ENCODE measurements around the gene ST3GAL3. TPM values are rescaled to one million over a fixed set of nuclear protein-coding genes. Genes with fewer than 3 reads are reported as not detected.

Gene ST3GAL3
- total and polyA plus RNA-seq, 2 experiments from 2014 or later = 4.5 to 7.0 TPM

- no peaks in the 10 kb centered on the region for H3F3A ChIP-seq (replicated peaks; ENCODE audit: low read depth)
- H3K4me2 ChIP-seq = no peak overlapping the region
- no peak overlapping the region for H3K27ac Mint-ChIP-seq
- H3K4me1 ChIP-seq (ENCODE audit: insufficient read depth) = peaks cover 9% of the 10 kb centered on the region; the same call in 1 of the 2 replicates
- ATAC-seq (no peak), DNase-seq (ENCODE audit: low spot score) (peak; percentile 33)
- H3K9me3 Mint-ChIP-seq = no peaks in the 10 kb centered on the region
- H3K27me3 Mint-ChIP-seq (ENCODE audit: insufficient read depth, low read depth, poor library complexity) = peaks cover 12% of the 10 kb centered on the region
- no peak overlapping the region for H3K27ac ChIP-seq (ENCODE audit: low read depth)
- no peak overlapping the region for H3K4me3 ChIP-seq
- H3K4me1 Mint-ChIP-seq = peaks cover 14% of the 10 kb centered on the region
- no peak for TF ChIP-seq EZH2phosphoT487 (IDR thresholded peaks at IDR 0.05; ENCODE audit: unreplicated experiment)
- no peak for TF ChIP-seq ZNF114 (CRISPR knock-in tag; IDR thresholded peaks at IDR 0.05)
- no peak for TF ChIP-seq ZNF331 (CRISPR knock-in tag; IDR thresholded peaks at IDR 0.05; ENCODE audit: low read depth)
- no peak for TF ChIP-seq CTCF (conservative IDR thresholded peaks at IDR 0.05; ENCODE audit: low read depth in 2 of 2)
- no peak for TF ChIP-seq EZH2 (IDR thresholded peaks at IDR 0.05; ENCODE audit: low read depth, unreplicated experiment)
- no peak for TF ChIP-seq ETS1 (IDR thresholded peaks at IDR 0.05)
- no peak for TF ChIP-seq CREB1 (CRISPR knock-in tag; IDR thresholded peaks at IDR 0.05; ENCODE audit: low read depth)
- TF ChIP-seq REST (IDR thresholded peaks at IDR 0.05; ENCODE audit: unreplicated experiment) = no peak
- no peak for TF ChIP-seq STAT1 (IDR thresholded peaks at IDR 0.05; ENCODE audit: unreplicated experiment)
- no peak for TF ChIP-seq JUNB (IDR thresholded peaks at IDR 0.05; ENCODE audit: unreplicated experiment)
- TF ChIP-seq ZNF462 (CRISPR knock-in tag; IDR thresholded peaks at IDR 0.05) = no peak
- TF ChIP-seq NANOG (IDR thresholded peaks at IDR 0.05; ENCODE audit: borderline replicate concordance) = no peak
- no peak for TF ChIP-seq POLR2AphosphoS5 (IDR thresholded peaks at IDR 0.05; ENCODE audit: low read depth)
- no peaks in the 10 kb centered on the region for H3K79me2 ChIP-seq (replicated peaks; ENCODE audit: insufficient read depth)
- no peaks in the 10 kb centered on the region for H3K36me3 ChIP-seq (ENCODE audit: insufficient read depth)
- no peaks in the 10 kb centered on the region for H4K20me1 ChIP-seq (replicated peaks; ENCODE audit: insufficient read depth)
- H3K27me3 ChIP-seq (ENCODE audit: insufficient read depth) = no peaks in the 10 kb centered on the region
- H3K36me3 Mint-ChIP-seq (ENCODE audit: low read depth) = no peaks in the 10 kb centered on the region
- H3K4me3 Mint-ChIP-seq = no peak overlapping the region
- H2AFZ ChIP-seq = no peak overlapping the region
- no peaks in the 10 kb centered on the region for H3K9me2 ChIP-seq (ENCODE audit: insufficient read depth)
Observed at GRCh38 chr1:43856188-43856587, 148.9 kb downstream of the ST3GAL3 start.

Measured in GM23338 (cell line).